SHP77 (cell line): Measurements from ENCODE around the gene KANTR.

Experiments
- DNase-seq, 2 experiments: peaks; one replicate each; lab custom pipeline; 2025; lab: John Stamatoyannopoulos, UW

KANTR gene

GRCh38 chrX:53093748-53094581 lies at the start of gene KANTR:
KANTR (plus strand) TSS chrX:53094142; CDS start chrX:53124273, 30,131 bp downstream.
- peak; percentile 100 for DNase-seq

GRCh38 chrX:53044995-53045394 lies 48.9 kb upstream of the KANTR start:
- no peak for DNase-seq

GRCh38 chrX:53047228-53047627 lies 46.7 kb upstream of the KANTR start:
- peak; percentile 17 to 55 for DNase-seq

GRCh38 chrX:53048169-53049126 lies 45.5 kb upstream of the KANTR start, which contains the start of gene GPR173:
GPR173 (plus strand) TSS chrX:53048789; CDS start chrX:53076622, 27,833 bp downstream.
- peak; percentile 75 to 80 for DNase-seq

- DNase-seq: no peak
Measured at GRCh38 chrX:53049127-53049517, 44.8 kb upstream of the KANTR start.

- DNase-seq: no peak
Measured at GRCh38 chrX:53050841-53051240, 43.1 kb upstream of the KANTR start.

- no peak for DNase-seq
Measured at GRCh38 chrX:53055244-53055849, 38.6 kb upstream of the KANTR start.

- DNase-seq: no peak
Measured at GRCh38 chrX:53056292-53056691, 37.6 kb upstream of the KANTR start.

- no peak for DNase-seq
Measured at GRCh38 chrX:53065104-53065503, 28.8 kb upstream of the KANTR start.

- DNase-seq: no peak
Measured at GRCh38 chrX:53071064-53071463, 22.9 kb upstream of the KANTR start.

GRCh38 chrX:53071604-53072417 lies 22.1 kb upstream of the KANTR start:
- DNase-seq: peak; percentile 95

- DNase-seq: peak in 1 of 2 experiments; percentile 39
Measured at GRCh38 chrX:53072418-53073114, 21.4 kb upstream of the KANTR start.

GRCh38 chrX:53073115-53073586 lies 20.8 kb upstream of the KANTR start:
- peak; percentile 92 to 93 for DNase-seq

- no peak for DNase-seq
Measured at GRCh38 chrX:53075011-53075410, 18.9 kb upstream of the KANTR start.

- no peak for DNase-seq
Measured at GRCh38 chrX:53076671-53077070, 17.3 kb upstream of the KANTR start.

- no peak for DNase-seq
Measured at GRCh38 chrX:53077207-53078197, 16.4 kb upstream of the KANTR start.

GRCh38 chrX:53078943-53079342 lies 15.0 kb upstream of the KANTR start:
- DNase-seq: no peak

GRCh38 chrX:53080628-53081580 lies 13.0 kb upstream of the KANTR start:
- DNase-seq: no peak
